ENCODE measurements around the gene SNUPN.

GRCh38 chr15:75625542-75626347, at the start of gene SNUPN:
- TF ChIP-seq CTCF (IDR thresholded peaks at IDR 0.05) (no peak), POLR2A (IDR thresholded peaks at IDR 0.05) (peak; percentile 11 to 67)
